D721Med (cell line): ENCODE measurements around the gene GIPC3.

Source experiments
- DNase-seq: peaks from one replicate; pipeline ENCODE4 v3.0.0; 2011; ENCODE audit warnings: low spot score; ENCODE audit not compliant: insufficient read length
- FAIRE-seq: peaks from 2 replicates; lab custom pipeline; 2011; peaks lifted over from hg19 to GRCh38; lab: Jason Lieb, UNC
- CTCF ChIP-seq: IDR thresholded peaks from 2 replicates; pipeline ENCODE4 v1.5.1; 2012; ENCODE audit warnings: mild to moderate bottlenecking, control low read depth; ENCODE audit not compliant: insufficient read depth; ENCODE audit errors: missing control alignments

GIPC3 gene

DNA sequence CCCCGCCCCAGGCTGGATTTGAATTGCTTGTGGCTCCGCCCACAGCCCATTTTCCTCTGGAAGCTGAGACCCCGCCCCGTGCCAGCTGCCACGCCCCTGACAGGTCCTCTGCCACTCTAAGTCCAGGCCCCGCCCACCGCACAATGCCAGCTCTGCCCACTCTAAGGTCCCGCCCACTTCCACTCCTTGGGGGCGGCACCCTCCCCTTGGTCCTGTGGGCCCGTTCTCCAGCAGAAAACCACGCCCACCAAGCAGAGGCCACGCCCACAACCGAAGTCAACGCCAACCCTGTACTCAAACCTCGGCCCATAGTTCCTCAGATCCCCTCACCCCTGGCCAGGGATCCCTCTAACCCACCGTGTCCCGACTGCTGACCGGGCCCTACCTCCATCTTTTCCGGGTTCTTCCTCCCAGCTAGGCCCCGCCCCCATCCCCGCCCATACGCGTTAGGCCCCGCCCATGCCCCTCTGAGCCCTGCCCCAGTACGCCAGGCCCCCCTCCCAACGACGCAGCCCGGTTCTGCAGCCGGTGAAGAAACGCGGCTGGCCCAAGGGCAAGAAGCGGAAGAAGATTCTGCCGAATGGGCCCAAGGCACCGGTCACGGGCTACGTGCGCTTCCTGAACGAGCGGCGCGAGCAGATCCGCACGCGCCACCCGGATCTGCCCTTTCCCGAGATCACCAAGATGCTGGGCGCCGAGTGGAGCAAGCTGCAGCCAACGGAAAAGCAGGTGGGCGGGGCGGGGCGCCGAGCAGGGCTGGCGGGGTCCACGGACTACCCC, 11.2 kb upstream of the GIPC3 start:
- TF ChIP-seq CTCF = no peak
- FAIRE-seq (no peak), DNase-seq (peak; percentile 62)

GRCh38 chr19:3575260-3575741, 10.0 kb upstream of the GIPC3 start:
- no peak for FAIRE-seq
- TF ChIP-seq CTCF = peak; percentile 73
- no peak for DNase-seq

GRCh38 chr19:3575949-3576673, 9.2 kb upstream of the GIPC3 start:
- DNase-seq (no peak), FAIRE-seq (no peak)
- no peak for TF ChIP-seq CTCF

- TF ChIP-seq CTCF = no peak
- no peak for FAIRE-seq
- DNase-seq = no peak
Measured at GRCh38 chr19:3576696-3577443, 8.4 kb upstream of the GIPC3 start.

DNA sequence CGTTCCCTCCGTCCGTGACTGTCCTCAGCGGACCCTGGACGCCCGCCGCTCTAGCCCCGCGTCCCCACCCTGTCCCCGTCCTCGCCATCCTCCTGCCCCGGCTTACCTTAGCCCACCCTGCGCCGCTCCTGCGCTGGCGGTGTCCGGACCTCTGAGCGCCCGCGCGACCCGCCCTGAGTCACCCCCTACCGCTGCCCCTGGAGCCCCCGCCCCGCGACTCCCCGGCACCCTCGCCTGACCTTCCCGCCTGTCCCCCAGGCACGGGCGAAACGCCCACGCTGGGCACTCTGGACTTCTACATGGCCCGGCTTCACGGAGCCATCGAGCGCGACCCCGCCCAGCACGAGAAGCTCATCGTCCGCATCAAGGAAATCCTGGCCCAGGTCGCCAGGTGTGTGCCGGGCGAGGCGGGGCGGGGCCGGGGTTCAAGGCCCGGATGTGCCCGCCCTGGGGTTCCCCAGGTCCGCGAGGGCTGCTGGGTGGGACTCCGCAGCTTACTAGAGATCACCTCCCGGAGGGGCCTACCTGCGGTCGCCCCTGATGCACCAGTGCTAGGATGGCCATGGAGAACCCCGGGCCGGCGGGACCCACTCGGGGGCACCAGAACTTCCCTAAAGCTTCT, 7.4 kb upstream of the GIPC3 start:
- no peak for TF ChIP-seq CTCF
- FAIRE-seq = no peak
- no peak for DNase-seq

GRCh38 chr19:3578390-3578789, 6.9 kb upstream of the GIPC3 start:
- DNase-seq (no peak), FAIRE-seq (no peak)
- no peak for TF ChIP-seq CTCF
